Upper lobe of left lung (tissue), 6 donors: ENCODE results near the gene GNA12. TPM values are rescaled to one million over a fixed set of nuclear protein-coding genes. Genes with fewer than 3 reads are reported as not detected.
A peak's percentile ranks its signal among the peaks of the same experiment; 100 is the strongest.
"Not testable (repeated sequence)": the region's sequence is repeated elsewhere in the genome, so short reads cannot be mapped to it uniquely, and the experiment has no call there.

ENCODE experiments used
- ATAC-seq, 2 donors: fragments of 200-7000 bp; cut with Tn5 transposase; one replicate each; pipeline ENCODE4 v1.9.1; 2022; ENCODE audit warnings: mild to moderate bottlenecking in 2 of 2, moderate library complexity in 2 of 2; ENCODE audit not compliant: low FRiP score in 2 of 2
- DNase-seq, 2 donors: peaks; one replicate each; pipeline ENCODE4 v3.0.0-alpha.2; 2019 to 2020
- H3K27ac ChIP-seq, 4 donors: fragments of 200-600 bp; sonication (generic); one replicate each; pipeline ENCODE4 v1.5.1; 2016 to 2019
- H3K27me3 ChIP-seq, 4 donors: fragments of 200-600 bp; sonication (generic); one replicate each; pipeline ENCODE4 v1.5.1; 2017 to 2019
- H3K36me3 ChIP-seq, 4 donors: fragments of 200-600 bp; sonication (generic); one replicate each; pipeline ENCODE4 v1.5.1; 2016 to 2019
- H3K4me1 ChIP-seq, 4 donors: fragments of 200-600 bp; sonication (generic); one replicate each; pipeline ENCODE4 v1.5.1; 2018 to 2019
- H3K4me3 ChIP-seq, 4 donors: fragments of 200-600 bp; sonication (generic); one replicate each; pipeline ENCODE4 v1.5.1; 2017 to 2019; ENCODE audit warnings: mild to moderate bottlenecking in 2 of 4, moderate library complexity in 1 of 4
- H3K9me3 ChIP-seq, 4 donors: fragments of 200-600 bp; sonication (generic); one replicate each; pipeline ENCODE4 v1.5.1; 2018 to 2019
- CTCF ChIP-seq, 6 experiments: fragments of 450-650 bp in 4 of 6; fragments of 200-600 bp in 2 of 6; sonication (generic) in 2 of 6; IDR thresholded peaks; one replicate each; pipeline ENCODE4 v1.5.1; 2016 to 2019; ENCODE audit warnings: antibody characterized with exemption in 6 of 6
- EP300 ChIP-seq, 4 donors: sonication (generic); formaldehyde crosslinking; IDR thresholded peaks; one replicate each; pipeline ENCODE4 v1.5.1; 2017; ENCODE audit warnings: antibody characterized with exemption in 4 of 4, control low read depth in 2 of 4
- POLR2A ChIP-seq, 4 donors: fragments of 450-650 bp; IDR thresholded peaks; one replicate each; pipeline ENCODE4 v1.5.1; 2016 to 2017; ENCODE audit warnings: antibody characterized with exemption in 4 of 4, mild to moderate bottlenecking in 2 of 4
- POLR2AphosphoS5 ChIP-seq, 2 donors: sonication (generic); formaldehyde crosslinking; IDR thresholded peaks; one replicate each; pipeline ENCODE4 v1.5.1; 2017; ENCODE audit warnings: antibody characterized with exemption in 2 of 2
- WGBS, 2 donors: methylation state at CpG; one replicate each; pipeline ENCODE4 v1.1.5; 2017 to 2018; 5-methylcytosine and 5-hydroxymethylcytosine counted together
- total RNA-seq, 6 donors: library from RNA; depleted of rRNA in 4 of 6; stranded (reverse); fragments of >200 nt in 4 of 6; gene quantifications; one replicate each; pipeline versions ENCODE4 v1.1.0 to v1.2.1, GENCODE V29; 2016 to 2021
- donor health status: DM: no; HTN: no; CAD: no; lungs with moderate emphysema.
- donor health status: DM: no; HTN: yes; CAD: no; lungs with severe emphysema.

GNA12 gene
- total RNA-seq, 6 donors from 2014 or later = 24.0 to 52.3 (median 35.7) TPM

- peak; percentile 77 to 83 for DNase-seq
- Histone ChIP-seq H3K9me3 (no peaks in the 10 kb centered on the region), H3K36me3 (no peaks in the 10 kb centered on the region), H3K4me3 (no peak overlapping the region), H3K27me3 (no peaks in the 10 kb centered on the region), H3K27ac (no peak overlapping the region), H3K4me1 (peaks cover 0 to 6% (median 1%) of the 10 kb centered on the region in 4 donors)
- WGBS, 2 donors = 45 to 48% methylated on average over 16 to 27 of the region's 27 CpGs
- TF ChIP-seq CTCF (IDR thresholded peaks at IDR 0.05) = peak; percentile 64 to 87 (median 78)
- no peak for TF ChIP-seq POLR2AphosphoS5 (IDR thresholded peaks at IDR 0.05)
- TF ChIP-seq POLR2A (IDR thresholded peaks at IDR 0.05) = no peak
- peak; percentile 54 to 86 for ATAC-seq
These were observed 163.2 kb downstream of the GNA12 start for GRCh38 chr7:2680792-2681490.

- Histone ChIP-seq H3K27ac (no peak overlapping the region), H3K27me3 (no peaks in the 10 kb centered on the region), H3K4me3 (no peak overlapping the region), H3K36me3 (no peaks in the 10 kb centered on the region), H3K9me3 (no peaks in the 10 kb centered on the region), H3K4me1 (peaks cover 0 to 6% (median 1%) of the 10 kb centered on the region in 4 donors)
- DNase-seq (peak in 1 of 2 donors; percentile 64), ATAC-seq (no peak)
- TF ChIP-seq CTCF (IDR thresholded peaks at IDR 0.05) (no peak), POLR2A (IDR thresholded peaks at IDR 0.05) (no peak), EP300 (IDR thresholded peaks at IDR 0.05) (no peak), POLR2AphosphoS5 (IDR thresholded peaks at IDR 0.05) (no peak)
- WGBS, 2 donors = 75% methylated on average over 7 of the region's 13 CpGs; no CpG with 5 or more reads in 1 of the 2 donors
These were observed 163.9 kb downstream of the GNA12 start for GRCh38 chr7:2680256-2680655.

- H3K4me1 ChIP-seq, H3K27ac ChIP-seq, H3K36me3 ChIP-seq, H3K4me3 ChIP-seq, H3K9me3 ChIP-seq, ATAC-seq, H3K27me3 ChIP-seq: not testable (repeated sequence)
- 80 to 89% methylated on average over 18 to 61 of the region's 64 CpGs for WGBS, 2 donors
- peak in 1 of 2 donors; percentile 67 for DNase-seq
These were observed 164.7 kb downstream of the GNA12 start for GRCh38 chr7:2679135-2680127.

GRCh38 chr7:2678454-2678853, 165.7 kb downstream of the GNA12 start:
- H3K36me3 ChIP-seq, ATAC-seq, DNase-seq, H3K27ac ChIP-seq, H3K4me3 ChIP-seq, H3K4me1 ChIP-seq, H3K27me3 ChIP-seq, H3K9me3 ChIP-seq: not testable (repeated sequence)
- WGBS, 2 donors = 80 to 84% methylated on average over 7 to 13 of the region's 15 CpGs

Other genes with a start within 250 kb of the GNA12 start
- gene TTYH3, start 212.3 kb downstream of the GNA12 start, total RNA-seq = 10 to 100 TPM; 16.5 to 69.6 (median 58.1) TPM
- gene AMZ1, start 156.1 kb downstream of the GNA12 start, total RNA-seq = 10 to 100 TPM in 1 of 6 donors, 1 to 10 TPM in 3, under 1 TPM in 2; 0.30 to 16.6 (median 5.3) TPM
- 10 to 100 TPM in 1 of 6 donors, 1 to 10 TPM in 5; 2.8 to 16.8 (median 6.8) TPM for gene CARD11, start 199.6 kb upstream of the GNA12 start, total RNA-seq